HG02973 (cell line): ENCODE results near the gene FFAR1.

Experiments used
- ATAC-seq: cut with Tn5 transposase; IDR thresholded peaks from one replicate; pipeline ENCODE4 v1.9.1; 2021; ENCODE audit warnings: moderate library complexity; ENCODE audit not compliant: unreplicated experiment

The FFAR1 gene

DNA sequence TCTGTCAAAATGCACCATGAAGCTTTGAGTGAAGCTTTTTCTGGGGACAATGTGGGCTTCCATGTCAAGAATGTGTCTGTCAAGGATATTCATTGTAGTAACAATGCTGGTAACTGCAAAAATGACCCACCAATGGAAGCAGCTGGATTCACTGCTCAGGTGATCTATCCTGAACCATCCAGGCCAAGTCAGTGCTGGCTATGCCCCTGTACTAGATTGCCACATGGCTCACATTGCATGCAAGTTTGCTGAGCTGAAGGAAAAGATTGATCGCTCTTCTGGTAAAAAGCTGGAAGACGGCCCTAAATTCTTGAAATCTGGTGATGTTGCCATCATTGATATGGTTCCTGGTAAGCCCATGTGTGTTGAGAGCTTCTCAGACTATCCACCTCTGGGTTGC is 35.8 kb downstream of the FFAR1 start:
- no peak for ATAC-seq

DNA sequence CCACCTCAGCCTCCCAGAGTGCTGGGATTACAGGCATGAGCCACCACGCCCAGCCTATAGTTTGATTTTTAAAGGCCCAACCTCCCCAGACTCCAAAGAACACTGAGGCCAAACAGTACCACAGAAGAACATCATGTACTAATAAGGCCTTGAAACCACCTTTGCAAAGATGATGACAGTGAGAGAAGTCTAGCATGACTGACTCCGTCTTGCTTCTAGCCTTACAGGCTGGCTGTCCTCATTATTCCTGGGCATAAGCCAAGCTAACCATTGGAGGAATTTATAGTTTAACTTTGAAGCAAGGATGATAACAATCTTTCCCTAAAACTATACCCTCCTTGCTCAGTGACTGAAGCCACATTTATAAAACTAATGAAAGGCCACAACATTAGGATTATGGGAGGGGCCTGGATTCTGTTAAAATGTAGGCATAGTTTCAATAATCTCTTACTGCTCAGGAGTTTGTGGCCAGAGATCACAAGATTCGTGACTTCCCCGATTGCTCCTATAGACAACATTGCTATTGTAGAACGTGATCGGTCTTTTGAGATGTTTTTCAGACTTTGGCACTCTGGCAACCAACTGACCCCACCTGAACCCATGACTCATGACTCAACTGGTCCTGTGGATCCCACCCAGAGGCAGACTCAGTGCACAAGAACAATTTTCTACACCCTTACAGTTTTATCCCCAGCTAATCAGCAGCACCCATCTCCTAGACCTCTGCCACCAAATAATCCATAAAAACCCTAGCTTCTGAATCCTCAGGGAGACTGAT is 40.8 kb downstream of the FFAR1 start:
- no peak for ATAC-seq

DNA sequence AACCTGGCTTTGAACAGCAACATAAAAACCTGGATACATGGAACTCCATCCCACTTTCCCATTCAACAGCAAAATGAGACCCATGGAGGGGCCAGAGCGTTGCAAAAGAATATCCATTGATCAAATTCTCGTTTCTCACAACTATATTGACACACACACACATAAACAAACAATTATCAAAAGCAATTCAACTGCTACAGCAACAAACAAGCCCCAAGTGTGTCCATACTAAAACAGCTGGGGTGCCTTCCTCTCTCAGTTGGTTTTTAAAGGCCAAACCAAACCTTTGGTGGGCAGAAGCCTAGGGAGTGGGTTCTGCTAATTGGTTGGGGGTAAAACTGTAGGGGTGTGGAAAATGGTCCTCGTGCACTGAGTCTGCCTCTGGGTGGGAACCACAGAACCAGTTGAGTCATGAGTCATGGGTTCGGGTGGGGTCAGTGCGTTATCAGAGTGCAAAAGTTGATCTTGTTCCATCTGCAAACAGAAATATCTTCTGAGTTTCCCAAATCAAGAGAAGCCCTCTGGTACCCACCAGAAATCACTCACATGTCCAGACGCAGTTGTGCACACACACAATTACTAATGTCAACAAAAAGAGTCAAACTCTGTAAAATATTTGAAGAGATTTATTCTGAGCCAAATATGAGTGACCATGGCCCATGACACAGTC is 41.6 kb downstream of the FFAR1 start:
- ATAC-seq = no peak

DNA sequence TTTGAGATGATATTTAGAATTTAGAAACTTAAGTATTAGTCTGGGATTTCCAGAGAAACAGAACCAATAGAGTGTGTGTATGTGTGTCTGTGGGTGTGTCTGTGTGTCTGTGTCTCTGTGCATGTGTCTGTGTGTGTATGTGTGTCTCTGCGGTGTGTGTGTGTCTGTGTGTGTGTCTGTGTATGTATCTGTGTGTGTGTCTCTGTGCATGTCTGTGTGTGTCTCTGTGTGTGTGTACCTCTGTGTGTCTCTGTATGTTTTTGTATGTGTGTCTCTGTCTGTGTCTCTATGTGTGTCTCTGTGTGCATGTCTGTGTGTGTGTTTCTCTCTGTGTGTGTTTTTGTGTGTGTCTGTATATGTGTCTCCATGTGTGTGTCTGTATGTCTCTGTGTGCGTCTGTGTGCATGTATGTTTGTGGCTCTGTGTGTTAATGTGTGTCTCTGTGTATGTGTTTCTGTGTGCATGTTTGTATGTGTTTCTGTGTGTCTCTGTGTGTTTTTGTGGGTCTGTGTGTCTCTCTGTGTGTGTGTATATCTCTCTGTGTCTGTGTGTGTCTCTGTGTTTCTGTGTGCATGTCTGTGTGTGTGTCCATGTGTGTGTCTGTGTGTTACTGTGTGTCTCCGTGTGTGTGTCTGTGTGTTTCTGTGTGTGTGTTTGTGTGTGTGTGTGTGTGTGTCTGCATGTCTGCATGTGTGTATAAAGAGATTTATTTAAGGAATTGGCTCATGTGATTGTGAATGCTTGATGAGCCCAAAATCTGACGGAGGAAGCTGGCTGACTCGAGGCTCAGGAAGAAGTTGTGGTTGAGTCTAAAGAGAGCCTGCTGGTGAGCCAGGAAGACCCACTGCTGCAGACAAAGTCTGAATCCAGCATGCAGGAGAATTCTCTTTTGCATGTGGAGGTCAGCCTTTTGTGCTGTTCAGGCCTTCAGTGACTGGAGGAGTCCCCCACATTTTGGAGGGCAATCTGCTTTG is 45.3 kb downstream of the FFAR1 start:
- ATAC-seq = no peak

DNA sequence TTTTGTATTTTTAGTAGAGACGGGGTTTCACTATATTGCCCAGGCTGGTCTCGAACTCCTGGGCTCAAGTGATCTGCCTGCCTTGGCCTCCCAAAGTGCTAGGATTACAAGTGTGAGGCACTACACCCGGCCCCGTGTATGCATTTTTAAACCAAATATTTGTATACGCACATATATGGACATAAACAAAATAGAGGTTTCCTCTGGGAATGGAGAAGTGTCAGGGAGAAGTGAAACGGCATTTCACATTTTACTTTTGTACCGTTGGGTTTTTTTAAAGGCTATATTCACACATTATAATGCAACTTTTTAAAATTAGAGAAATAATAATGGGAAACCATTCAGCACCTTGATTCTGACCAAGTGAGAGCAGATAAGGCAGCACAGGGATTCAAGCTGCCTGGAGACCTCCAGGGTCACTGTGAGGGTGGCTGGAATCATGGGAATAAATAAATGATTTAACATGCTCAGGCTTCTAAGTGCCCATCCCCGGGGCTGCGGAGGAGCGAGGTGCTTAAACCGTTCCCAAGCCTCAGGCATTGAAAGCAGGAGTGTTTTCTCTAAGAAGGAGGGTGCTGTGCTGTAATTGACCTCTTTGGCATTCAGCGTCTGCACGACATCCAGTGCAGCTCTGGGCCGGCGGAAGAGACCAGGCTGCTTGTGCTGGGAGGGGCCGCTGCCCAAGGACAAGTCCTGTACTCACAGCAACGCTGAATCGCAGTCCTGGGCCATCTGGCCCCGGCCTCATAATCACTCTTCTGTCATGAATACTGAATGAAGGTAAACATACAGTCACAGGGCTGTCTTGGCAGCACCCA is 47.9 kb downstream of the FFAR1 start:
- ATAC-seq = no peak

DNA sequence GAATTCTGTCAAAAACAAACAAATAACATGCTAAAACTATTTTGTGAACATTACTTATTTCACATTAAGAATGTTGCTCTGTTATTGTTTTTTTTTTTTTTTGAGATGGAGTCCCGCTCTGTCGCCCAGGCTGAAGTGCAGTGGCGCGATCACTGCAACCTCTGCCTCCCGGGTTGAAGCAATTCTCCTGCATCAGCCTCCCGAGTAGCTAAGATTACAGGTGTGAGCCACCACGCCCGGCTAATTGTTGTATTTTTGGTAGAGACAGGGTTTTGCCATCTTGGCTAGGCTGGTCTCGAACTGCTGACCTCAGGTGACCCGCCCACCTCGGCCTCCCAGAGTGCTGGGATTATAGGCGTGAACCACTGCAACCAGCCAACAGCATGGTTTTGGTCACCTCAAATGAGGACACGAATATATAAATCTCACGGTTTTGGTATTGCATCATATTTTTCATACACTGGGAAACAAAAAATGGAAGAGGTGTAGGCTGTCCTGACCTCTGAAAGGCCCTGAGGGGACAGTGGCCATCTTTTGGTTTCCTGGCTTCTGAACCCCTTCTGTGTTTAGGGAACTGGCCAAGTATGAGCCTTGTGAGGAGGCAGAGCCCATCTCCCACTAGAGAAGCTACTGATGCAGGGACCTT is 48.7 kb downstream of the FFAR1 start:
- no peak for ATAC-seq

DNA sequence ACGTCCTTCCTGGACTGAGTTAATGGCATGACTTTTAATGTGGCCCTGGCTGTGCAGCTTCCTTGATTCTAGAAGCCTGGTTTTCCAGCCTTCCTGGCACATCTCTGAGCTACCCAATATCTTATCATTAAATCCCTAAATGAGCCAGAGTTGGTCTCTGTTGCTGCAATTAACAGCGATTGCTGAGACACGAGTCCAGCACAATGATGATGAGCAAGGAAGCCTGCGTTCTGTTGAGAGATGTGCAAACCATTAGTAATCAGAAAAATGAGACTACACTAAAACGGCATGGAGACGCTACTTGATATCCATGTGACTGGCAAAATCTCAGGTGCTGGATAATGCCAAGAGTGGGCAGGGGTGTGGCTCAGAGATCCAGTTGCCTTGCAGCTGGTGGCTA is 49.4 kb downstream of the FFAR1 start:
- ATAC-seq = no peak
